Measurements from ENCODE around the gene CFAP97. TPM values are rescaled to one million over a fixed set of nuclear protein-coding genes. Genes with fewer than 3 reads are reported as not detected.

The CFAP97 gene
- total RNA-seq, 3 donors from 2014 or later, result 36.8 to 44.4 (median 44.4) TPM

GRCh38 chr4:185235119-185235842, 31.5 kb upstream of the CFAP97 start:
- DNase-seq (no peak), ATAC-seq (no peak)
- H3K4me3 Mint-ChIP-seq, result no peak overlapping the region
- no peaks in the 10 kb centered on the region for H3K9me3 Mint-ChIP-seq
- no peaks in the 10 kb centered on the region for H3K27me3 Mint-ChIP-seq (ENCODE audit: low read depth)
- peaks cover 22% of the 10 kb centered on the region for H3K4me1 Mint-ChIP-seq (ENCODE audit: low read depth)
- peaks cover 2% of the 10 kb centered on the region for H3K36me3 Mint-ChIP-seq (ENCODE audit: insufficient read depth)

- Mint-ChIP-seq H3K27me3 (ENCODE audit: low read depth) (no peaks in the 10 kb centered on the region), H3K4me1 (ENCODE audit: low read depth) (peaks cover 12% of the 10 kb centered on the region), H3K36me3 (ENCODE audit: insufficient read depth) (no peaks in the 10 kb centered on the region), H3K4me3 (no peak overlapping the region), H3K9me3 (no peaks in the 10 kb centered on the region)
- no peak for DNase-seq
- ATAC-seq, result no peak
Measured at GRCh38 chr4:185232370-185232769, 28.6 kb upstream of the CFAP97 start.

- no peak for ATAC-seq
- Mint-ChIP-seq H3K4me3 (no peak overlapping the region), H3K27me3 (ENCODE audit: low read depth) (no peaks in the 10 kb centered on the region), H3K9me3 (no peaks in the 10 kb centered on the region), H3K4me1 (ENCODE audit: low read depth) (peaks cover 11% of the 10 kb centered on the region), H3K36me3 (ENCODE audit: insufficient read depth) (no peaks in the 10 kb centered on the region)
- DNase-seq, result no peak
Measured at GRCh38 chr4:185229021-185229818, 25.4 kb upstream of the CFAP97 start.

GRCh38 chr4:185227713-185228278, 24.0 kb upstream of the CFAP97 start:
- Mint-ChIP-seq H3K9me3 (no peaks in the 10 kb centered on the region), H3K36me3 (ENCODE audit: insufficient read depth) (no peaks in the 10 kb centered on the region), H3K4me3 (no peak overlapping the region), H3K4me1 (ENCODE audit: low read depth) (peaks cover 11% of the 10 kb centered on the region), H3K27me3 (ENCODE audit: low read depth) (no peaks in the 10 kb centered on the region)
- ATAC-seq (no peak), DNase-seq (no peak)

- ATAC-seq (no peak), DNase-seq (no peak)
- H3K27me3 Mint-ChIP-seq (ENCODE audit: low read depth), result no peaks in the 10 kb centered on the region
- no peaks in the 10 kb centered on the region for H3K9me3 Mint-ChIP-seq
- H3K4me3 Mint-ChIP-seq, result no peak overlapping the region
- peaks cover 6% of the 10 kb centered on the region for H3K4me1 Mint-ChIP-seq (ENCODE audit: low read depth)
- H3K36me3 Mint-ChIP-seq (ENCODE audit: insufficient read depth), result no peaks in the 10 kb centered on the region
Measured at GRCh38 chr4:185227131-185227551, 23.3 kb upstream of the CFAP97 start.

GRCh38 chr4:185225940-185226339, 22.1 kb upstream of the CFAP97 start:
- no peak overlapping the region for H3K4me3 Mint-ChIP-seq
- DNase-seq (no peak), ATAC-seq (no peak)
- H3K36me3 Mint-ChIP-seq (ENCODE audit: insufficient read depth), result peaks cover 6% of the 10 kb centered on the region
- no peaks in the 10 kb centered on the region for H3K9me3 Mint-ChIP-seq
- peaks cover 6% of the 10 kb centered on the region for H3K4me1 Mint-ChIP-seq (ENCODE audit: low read depth)
- no peaks in the 10 kb centered on the region for H3K27me3 Mint-ChIP-seq (ENCODE audit: low read depth)

- no peaks in the 10 kb centered on the region for H3K9me3 Mint-ChIP-seq
- no peak for DNase-seq
- H3K27me3 Mint-ChIP-seq (ENCODE audit: low read depth), result no peaks in the 10 kb centered on the region
- no peak for ATAC-seq
- H3K4me3 Mint-ChIP-seq, result no peak overlapping the region
- H3K4me1 Mint-ChIP-seq (ENCODE audit: low read depth), result peaks cover 9% of the 10 kb centered on the region
- peaks cover 6% of the 10 kb centered on the region for H3K36me3 Mint-ChIP-seq (ENCODE audit: insufficient read depth)
Measured at GRCh38 chr4:185224597-185224996, 20.8 kb upstream of the CFAP97 start.

GRCh38 chr4:185222598-185222997, 18.8 kb upstream of the CFAP97 start:
- ATAC-seq, result no peak
- H3K4me1 Mint-ChIP-seq (ENCODE audit: low read depth), result peaks cover 13% of the 10 kb centered on the region
- H3K27me3 Mint-ChIP-seq (ENCODE audit: low read depth), result no peaks in the 10 kb centered on the region
- DNase-seq, result no peak
- peaks cover 6% of the 10 kb centered on the region for H3K36me3 Mint-ChIP-seq (ENCODE audit: insufficient read depth)
- H3K4me3 Mint-ChIP-seq, result no peak overlapping the region
- no peaks in the 10 kb centered on the region for H3K9me3 Mint-ChIP-seq

GRCh38 chr4:185221912-185222311, 18.1 kb upstream of the CFAP97 start:
- Mint-ChIP-seq H3K4me3 (no peak overlapping the region), H3K36me3 (ENCODE audit: insufficient read depth) (peaks cover 6% of the 10 kb centered on the region), H3K4me1 (ENCODE audit: low read depth) (peaks cover 15% of the 10 kb centered on the region), H3K9me3 (no peaks in the 10 kb centered on the region), H3K27me3 (ENCODE audit: low read depth) (no peaks in the 10 kb centered on the region)
- DNase-seq (no peak), ATAC-seq (no peak)

- no peaks in the 10 kb centered on the region for H3K9me3 Mint-ChIP-seq
- DNase-seq, result no peak
- peaks cover 19% of the 10 kb centered on the region for H3K4me1 Mint-ChIP-seq (ENCODE audit: low read depth)
Measured at GRCh38 chr4:185221491-185221890, 17.7 kb upstream of the CFAP97 start.

GRCh38 chr4:185219551-185220344, 15.9 kb upstream of the CFAP97 start:
- Mint-ChIP-seq H3K36me3 (ENCODE audit: insufficient read depth) (peaks cover 6% of the 10 kb centered on the region), H3K4me1 (ENCODE audit: low read depth) (peaks cover 19% of the 10 kb centered on the region), H3K4me3 (no peak overlapping the region), H3K27me3 (ENCODE audit: low read depth) (no peaks in the 10 kb centered on the region), H3K9me3 (no peaks in the 10 kb centered on the region)
- ATAC-seq (no peak), DNase-seq (no peak)

More at GRCh38 chr4:185221491-185221890, 17.7 kb upstream of the CFAP97 start:
- Mint-ChIP-seq H3K36me3 (ENCODE audit: insufficient read depth) (peaks cover 6% of the 10 kb centered on the region), H3K27me3 (ENCODE audit: low read depth) (no peaks in the 10 kb centered on the region), H3K4me3 (no peak overlapping the region)
- ATAC-seq, result no peak

GRCh38 chr4:185218312-185218711, 14.5 kb upstream of the CFAP97 start:
- DNase-seq (no peak), ATAC-seq (no peak)
- H3K4me3 Mint-ChIP-seq, result no peak overlapping the region
- no peaks in the 10 kb centered on the region for H3K27me3 Mint-ChIP-seq (ENCODE audit: low read depth)
- peaks cover 23% of the 10 kb centered on the region for H3K4me1 Mint-ChIP-seq (ENCODE audit: low read depth)
- peaks cover 6% of the 10 kb centered on the region for H3K36me3 Mint-ChIP-seq (ENCODE audit: insufficient read depth)
- H3K9me3 Mint-ChIP-seq, result no peaks in the 10 kb centered on the region

- Mint-ChIP-seq H3K36me3 (ENCODE audit: insufficient read depth) (peaks cover 6% of the 10 kb centered on the region), H3K9me3 (no peaks in the 10 kb centered on the region), H3K4me1 (ENCODE audit: low read depth) (peaks cover 27% of the 10 kb centered on the region), H3K4me3 (no peak overlapping the region), H3K27me3 (ENCODE audit: low read depth) (no peaks in the 10 kb centered on the region)
- ATAC-seq, result no peak
- no peak for DNase-seq
Measured at GRCh38 chr4:185217408-185217975, 13.7 kb upstream of the CFAP97 start.

- DNase-seq (no peak), ATAC-seq (no peak)
- Mint-ChIP-seq H3K27me3 (ENCODE audit: low read depth) (no peaks in the 10 kb centered on the region), H3K4me1 (ENCODE audit: low read depth) (peaks cover 39% of the 10 kb centered on the region), H3K9me3 (no peaks in the 10 kb centered on the region), H3K4me3 (no peak overlapping the region), H3K36me3 (ENCODE audit: insufficient read depth) (no peaks in the 10 kb centered on the region)
Measured at GRCh38 chr4:185215261-185215660, 11.5 kb upstream of the CFAP97 start.
